HCT116 (cell line): ENCODE measurements around the gene SDK1. TPM values are rescaled to one million over a fixed set of nuclear protein-coding genes. Genes with fewer than 3 reads are reported as not detected.

Experiments used
- ATAC-seq: fragments of 200-7000 bp; cut with Tn5 transposase; 2 replicates; pipeline ENCODE4 v1.9.1; 2020; ENCODE audit warnings: mild to moderate bottlenecking, moderate library complexity
- BruUV-seq: library from RNA; stranded (reverse); fragments of 400-500 nt; replicated peaks from 2 replicates; lab custom pipeline; 2021; lab: Mats Ljungman, UMichigan
- CTCF ChIA-PET: fragments of 300-600 bp; sonication (Branson Sonifier 250); formaldehyde crosslinking; loops from one replicate; lab custom pipeline; 2021; ENCODE audit warnings: antibody characterized with exemption; lab: Charles Lee
- POLR2A ChIA-PET: fragments of 300-600, 350-600 bp; sonication (Branson Sonifier 250); formaldehyde crosslinking; loops from one replicate; lab custom pipeline; 2021; ENCODE audit warnings: antibody characterized with exemption; lab: Charles Lee
- RAD21 ChIA-PET, 2 experiments: fragments of 300-600 bp; sonication (Branson Sonifier 250); formaldehyde crosslinking; loops; one replicate each; lab custom pipeline; 2023; ENCODE audit warnings: low total read pairs in 2 of 2; ENCODE audit not compliant: uncharacterized antibody in 2 of 2, unreplicated experiment in 2 of 2, low non-redundant PET in 1 of 2; lab: Charles Lee
- DNase-seq: peaks from one replicate; pipeline ENCODE4 v3.0.0-alpha.2; 2010; ENCODE audit warnings: low read depth, low spot score
- H2AFZ ChIP-seq: fragments of 200-600 bp; shearing (Covaris generic), sonication (generic); 2 replicates; pipeline ENCODE4 v1.6.1; 2017; ENCODE audit warnings: low read depth, mixed run types, mixed read lengths, antibody characterized with exemption, low read length; ENCODE audit not compliant: poor library complexity, severe bottlenecking
- H3K27ac ChIP-seq: 2 replicates; pipeline ENCODE4 v1.5.1; 2012; ENCODE audit warnings: low read depth, low read length
- H3K27me3 ChIP-seq: fragments of 200-600 bp; sonication (generic); 2 replicates; pipeline ENCODE4 v1.6.1; 2016; ENCODE audit warnings: mixed run types, low read length, mixed read lengths; ENCODE audit not compliant: insufficient read depth
- H3K36me3 ChIP-seq, 2 experiments: fragments of 200-500 bp in 1 of 2; fragments of 200-600 bp in 1 of 2; sonication (Bioruptor generic) in 1 of 2; sonication (generic) in 1 of 2; 2 replicates each; pipeline versions ENCODE4 v1.5.1 to v1.6.1; 2014 to 2016; ENCODE audit warnings: low read length in 2 of 2, inconsistent platforms in 1 of 2, mixed read lengths in 1 of 2, mixed run types in 1 of 2; ENCODE audit not compliant: insufficient read depth in 2 of 2, control insufficient read depth in 1 of 2
- H3K4me1 ChIP-seq, 2 experiments: fragments of 200-600 bp in 1 of 2; sonication (generic) in 1 of 2; 2 replicates each; pipeline versions ENCODE4 v1.5.1 to v1.6.1; 2012 to 2017; ENCODE audit warnings: low read length in 2 of 2, inconsistent platforms in 1 of 2, mild to moderate bottlenecking in 1 of 2, mixed read lengths in 1 of 2, mixed run types in 1 of 2, moderate library complexity in 1 of 2; ENCODE audit not compliant: insufficient read depth in 2 of 2, control insufficient read depth in 1 of 2
- H3K4me2 ChIP-seq: fragments of 200-600 bp; sonication (generic); 2 replicates; pipeline ENCODE4 v1.6.1; 2017; ENCODE audit warnings: mixed run types, low read length, mixed read lengths
- H3K4me3 ChIP-seq, 2 experiments: fragments of 200-600 bp in 1 of 2; sonication (generic) in 1 of 2; replicated peaks in 1 of 2; 2 replicates each; pipeline ENCODE4 v1.5.1; 2011 to 2016; ENCODE audit warnings: low read length in 2 of 2, control low read depth in 1 of 2, low read depth in 1 of 2, mild to moderate bottlenecking in 1 of 2, mixed read lengths in 1 of 2, mixed run types in 1 of 2
- H3K79me2 ChIP-seq: fragments of 200-600 bp; sonication (generic); 2 replicates; pipeline ENCODE4 v1.6.1; 2017; ENCODE audit warnings: mild to moderate bottlenecking, mixed run types, low read length, moderate library complexity, mixed read lengths; ENCODE audit not compliant: insufficient read depth
- H3K9ac ChIP-seq: fragments of 200-600 bp; sonication (generic); 2 replicates; pipeline ENCODE4 v1.6.1; 2016; ENCODE audit warnings: low read length, mixed read lengths
- H3K9me2 ChIP-seq: fragments of 200-600 bp; sonication (generic), shearing (Covaris generic); 2 replicates; pipeline ENCODE4 v1.6.1; 2017; ENCODE audit warnings: mixed run types, mild to moderate bottlenecking, moderate library complexity; ENCODE audit not compliant: insufficient read depth
- H3K9me3 ChIP-seq, 2 experiments: fragments of 200-500 bp in 1 of 2; fragments of 200-600 bp in 1 of 2; sonication (Bioruptor generic) in 1 of 2; sonication (generic) in 1 of 2; 2 replicates each; pipeline ENCODE4 v1.6.1; 2014 to 2017; ENCODE audit warnings: low read length in 2 of 2, mixed read lengths in 2 of 2, inconsistent platforms in 1 of 2, low read depth in 1 of 2, mild to moderate bottlenecking in 1 of 2, mixed run types in 1 of 2, moderate library complexity in 1 of 2; ENCODE audit not compliant: control insufficient read depth in 1 of 2, insufficient read depth in 1 of 2
- H4K20me1 ChIP-seq: fragments of 200-600 bp; sonication (generic), shearing (Covaris generic); 2 replicates; pipeline ENCODE4 v1.6.1; 2017; ENCODE audit warnings: mixed run types, mild to moderate bottlenecking, moderate library complexity; ENCODE audit not compliant: insufficient read depth
- CBX3 ChIP-seq: IDR thresholded peaks from 2 replicates; pipeline ENCODE4 v1.6.1; 2012; ENCODE audit warnings: low read depth
- CEBPB ChIP-seq: IDR thresholded peaks from 2 replicates; pipeline ENCODE4 v1.6.1; 2012; ENCODE audit warnings: low read depth
- CTCF ChIP-seq, 3 experiments: fragments of 200-600 bp in 1 of 3; sonication (generic) in 1 of 3; IDR thresholded peaks in 2 of 3; conservative IDR thresholded peaks in 1 of 3; 2 replicates each; pipeline ENCODE4 v1.5.1; 2012 to 2017; ENCODE audit warnings: low read depth in 2 of 3, low read length in 2 of 3, antibody characterized with exemption in 1 of 3, borderline replicate concordance in 1 of 3, control low read depth in 1 of 3, mild to moderate bottlenecking in 1 of 3, mixed read lengths in 1 of 3, mixed run types in 1 of 3, moderate library complexity in 1 of 3; ENCODE audit not compliant: insufficient read depth in 1 of 3
- EGR1 ChIP-seq: IDR thresholded peaks from 2 replicates; pipeline ENCODE4 v1.6.1; 2012; ENCODE audit warnings: low read depth
- ELF1 ChIP-seq: IDR thresholded peaks from 2 replicates; pipeline ENCODE4 v1.6.1; 2012; ENCODE audit warnings: low read depth, borderline replicate concordance
- EZH2phosphoT487 ChIP-seq: fragments of 200-600 bp; IDR thresholded peaks from 2 replicates; pipeline ENCODE4 v1.6.1; 2018; ENCODE audit warnings: antibody characterized with exemption, borderline replicate concordance
- POLR2A ChIP-seq: IDR thresholded peaks from 2 replicates; pipeline ENCODE4 v1.7.0; 2011; ENCODE audit warnings: borderline replicate concordance; ENCODE audit not compliant: insufficient read depth, insufficient read length; ENCODE audit errors: extremely low read depth
- RAD21 ChIP-seq: IDR thresholded peaks from 2 replicates; pipeline ENCODE4 v1.6.1; 2012; ENCODE audit warnings: low read depth, mild to moderate bottlenecking
- REST ChIP-seq: IDR thresholded peaks from 2 replicates; pipeline ENCODE4 v1.6.1; 2012; ENCODE audit warnings: low read depth
- SP1 ChIP-seq: IDR thresholded peaks from 2 replicates; pipeline ENCODE4 v1.6.1; 2012; ENCODE audit warnings: low read depth
- TCF7L2 ChIP-seq: IDR thresholded peaks from 2 replicates; pipeline ENCODE4 v1.7.0; 2011; ENCODE audit warnings: borderline replicate concordance, inconsistent platforms; ENCODE audit not compliant: insufficient read depth, insufficient read length; ENCODE audit errors: extremely low read depth
- YY1 ChIP-seq: IDR thresholded peaks from 2 replicates; pipeline ENCODE4 v1.6.1; 2011; ENCODE audit warnings: low read length, low read depth, moderate library complexity, mild to moderate bottlenecking; ENCODE audit not compliant: insufficient replicate concordance; ENCODE audit errors: extremely low read depth
- ZNF274 ChIP-seq: fragments of 200-500 bp; sonication (Bioruptor generic); IDR thresholded peaks from 2 replicates; pipeline ENCODE4 v1.6.1; 2014; ENCODE audit warnings: mild to moderate bottlenecking, low read depth, low read length, inconsistent platforms
- intact Hi-C: fragments of 100-400 bp; cut with micrococcal nuclease; formaldehyde crosslinking; loops from 2 replicates; pipeline ENCODE4 v1.10.0; 2022
- total RNA-seq: library from RNA; stranded (reverse); gene quantifications from one replicate; pipeline ENCODE4 v1.2.1, GENCODE V29; 2021; ENCODE audit not compliant: unreplicated experiment

The SDK1 gene
- total RNA-seq, 1 experiment from 2014 or later = 0.05 TPM

GRCh38 chr7:4054158-4054557 is 753.1 kb downstream of the SDK1 start:
- H3K4me3 ChIP-seq = no peak overlapping the region
- intact Hi-C loops = no loop called here
- H3K79me2 ChIP-seq = no peaks in the 10 kb centered on the region
- RAD21 ChIA-PET = no interaction called here
- H3K27me3 ChIP-seq = peaks cover 9% of the 10 kb centered on the region; the same call in 1 of the 2 replicates
- H4K20me1 ChIP-seq = no peaks in the 10 kb centered on the region
- BruUV-seq = no TSS peak
- no peak overlapping the region for H2AFZ ChIP-seq
- no peaks in the 10 kb centered on the region for H3K9me3 ChIP-seq
- POLR2A ChIA-PET = no interaction called here
- no peak for TF ChIP-seq ELF1
- ATAC-seq (no peak), DNase-seq (no peak)
- H3K4me1 ChIP-seq = no peaks in the 10 kb centered on the region
- no peak overlapping the region for H3K9ac ChIP-seq
- no peak overlapping the region for H3K27ac ChIP-seq
- no peaks in the 10 kb centered on the region for H3K36me3 ChIP-seq
- no peak overlapping the region for H3K4me2 ChIP-seq
- H3K9me2 ChIP-seq = no peaks in the 10 kb centered on the region
- CTCF ChIA-PET = no interaction called here

GRCh38 chr7:4056552-4057288 is 755.7 kb downstream of the SDK1 start:
- Histone ChIP-seq H2AFZ (no peak overlapping the region), H3K9ac (no peak overlapping the region), H3K4me2 (no peak overlapping the region), H3K4me3 (no peak overlapping the region), H3K27me3 (no peaks in the 10 kb centered on the region; the same call in 1 of the 2 replicates), H3K27ac (no peak overlapping the region), H3K79me2 (no peaks in the 10 kb centered on the region), H4K20me1 (no peaks in the 10 kb centered on the region), H3K9me2 (no peaks in the 10 kb centered on the region), H3K36me3 (no peaks in the 10 kb centered on the region), H3K9me3 (no peaks in the 10 kb centered on the region), H3K4me1 (no peaks in the 10 kb centered on the region)
- RAD21 ChIA-PET = no interaction called here
- TF ChIP-seq CTCF (IDR thresholded peaks at IDR 0.05 in 2 of 3, conservative IDR thresholded peaks at IDR 0.05 in 1 of 3; ENCODE audit: borderline replicate concordance in 1 of 3, insufficient read depth in 1 of 3, low read depth in 2 of 3, low read length in 2 of 3) = no peak
- no peak for TF ChIP-seq POLR2A
- no peak for TF ChIP-seq RAD21
- TF ChIP-seq SP1 = no peak
- TF ChIP-seq REST = no peak
- no peak for TF ChIP-seq YY1
- TF ChIP-seq ZNF274 = no peak
- TF ChIP-seq CBX3 = no peak
- no peak for TF ChIP-seq ELF1
- no peak for TF ChIP-seq EGR1
- no peak for TF ChIP-seq CEBPB
- TF ChIP-seq TCF7L2 = no peak
- TF ChIP-seq EZH2phosphoT487 = no peak
- no peak for ATAC-seq
- POLR2A ChIA-PET = no interaction called here
- no peak for DNase-seq
- BruUV-seq = no TSS peak
- CTCF ChIA-PET = no interaction called here
- intact Hi-C loops = no loop called here
